ENCODE data around the gene RNF38.

The RNF38 gene

GRCh38 chr9:36337002-36337401, 63.1 kb downstream of the RNF38 start:
- TF ChIP-seq ZNF70 (CRISPR knock-in tag; IDR thresholded peaks at IDR 0.05) (no peak), PPARA (CRISPR knock-in tag; IDR thresholded peaks at IDR 0.05; ENCODE audit: borderline replicate concordance) (no peak), ZFP30 (CRISPR knock-in tag; IDR thresholded peaks at IDR 0.05) (no peak), SNAI2 (CRISPR knock-in tag; IDR thresholded peaks at IDR 0.05) (no peak), TCF4 (CRISPR knock-in tag; IDR thresholded peaks at IDR 0.05; ENCODE audit: borderline replicate concordance) (no peak), CSRNP3 (CRISPR knock-in tag; IDR thresholded peaks at IDR 0.05) (no peak), OSR1 (CRISPR knock-in tag; IDR thresholded peaks at IDR 0.05) (no peak), ISL1 (CRISPR knock-in tag; IDR thresholded peaks at IDR 0.05) (no peak), BACH2 (CRISPR knock-in tag; IDR thresholded peaks at IDR 0.05; ENCODE audit: borderline replicate concordance) (no peak), GLIS3 (CRISPR knock-in tag; IDR thresholded peaks at IDR 0.05) (no peak), ESRRG (CRISPR knock-in tag; IDR thresholded peaks at IDR 0.05) (no peak), ZC3H10 (CRISPR knock-in tag; IDR thresholded peaks at IDR 0.05) (no peak), ZNF8 (CRISPR knock-in tag; IDR thresholded peaks at IDR 0.05) (no peak), CSDC2 (CRISPR knock-in tag; IDR thresholded peaks at IDR 0.05) (no peak)
- ATAC-seq = no peak

- TF ChIP-seq ISL1 (CRISPR knock-in tag; IDR thresholded peaks at IDR 0.05) = no peak
- no peak for TF ChIP-seq ZFP30 (CRISPR knock-in tag; IDR thresholded peaks at IDR 0.05)
- TF ChIP-seq ARNTL (CRISPR knock-in tag; IDR thresholded peaks at IDR 0.05; ENCODE audit: borderline replicate concordance, low read depth) = no peak
- no peak for TF ChIP-seq TCF4 (CRISPR knock-in tag; IDR thresholded peaks at IDR 0.05; ENCODE audit: borderline replicate concordance)
- TF ChIP-seq ZNF70 (CRISPR knock-in tag; IDR thresholded peaks at IDR 0.05) = no peak
- no peak for TF ChIP-seq GLIS3 (CRISPR knock-in tag; IDR thresholded peaks at IDR 0.05)
- TF ChIP-seq BACH2 (CRISPR knock-in tag; IDR thresholded peaks at IDR 0.05; ENCODE audit: borderline replicate concordance) = no peak
- TF ChIP-seq CREB5 (CRISPR knock-in tag; IDR thresholded peaks at IDR 0.05; ENCODE audit: low read depth) = no peak
- no peak for TF ChIP-seq ZNF8 (CRISPR knock-in tag; IDR thresholded peaks at IDR 0.05)
- no peak for ATAC-seq
These were observed 63.8 kb downstream of the RNF38 start for GRCh38 chr9:36336131-36336907.

- TF ChIP-seq CSRNP3 (CRISPR knock-in tag; IDR thresholded peaks at IDR 0.05) = no peak
- no peak for ATAC-seq
These were observed 68.1 kb downstream of the RNF38 start for GRCh38 chr9:36332006-36332405.

- peak; percentile 86 for ATAC-seq
- TF ChIP-seq ZNF565 (CRISPR knock-in tag; conservative IDR thresholded peaks at IDR 0.05; ENCODE audit: low read depth) = no peak
- TF ChIP-seq POU6F1 (CRISPR knock-in tag; IDR thresholded peaks at IDR 0.05; ENCODE audit: borderline replicate concordance, low read depth) = no peak
These were observed 71.2 kb downstream of the RNF38 start for GRCh38 chr9:36328798-36329411.

- ATAC-seq = no peak
- TF ChIP-seq TOX (CRISPR knock-in tag; IDR thresholded peaks at IDR 0.05; ENCODE audit: borderline replicate concordance) (no peak), CSDC2 (CRISPR knock-in tag; IDR thresholded peaks at IDR 0.05) (no peak), CSRNP3 (CRISPR knock-in tag; IDR thresholded peaks at IDR 0.05) (no peak), CREB5 (CRISPR knock-in tag; IDR thresholded peaks at IDR 0.05; ENCODE audit: low read depth) (no peak), PATZ1 (CRISPR knock-in tag; IDR thresholded peaks at IDR 0.05; ENCODE audit: borderline replicate concordance) (no peak), ESRRG (CRISPR knock-in tag; IDR thresholded peaks at IDR 0.05) (no peak), ZNF565 (CRISPR knock-in tag; conservative IDR thresholded peaks at IDR 0.05; ENCODE audit: low read depth) (no peak), ARNTL (CRISPR knock-in tag; IDR thresholded peaks at IDR 0.05; ENCODE audit: borderline replicate concordance, low read depth) (no peak), BACH2 (CRISPR knock-in tag; IDR thresholded peaks at IDR 0.05; ENCODE audit: borderline replicate concordance) (no peak)
These were observed 74.8 kb downstream of the RNF38 start for GRCh38 chr9:36325081-36325828.

All from SK-N-SH treated with all-trans-retinoic acid at 6 μM for 48 hours (cell line).